H9 (cell line): ENCODE results near the gene ITPK1. TPM values are rescaled to one million over a fixed set of nuclear protein-coding genes. Genes with fewer than 3 reads are reported as not detected.

ENCODE experiments used
- DNase-seq: peaks from one replicate; pipeline ENCODE4 v3.0.0-alpha.2; 2017
- H2AFZ ChIP-seq: one replicate; pipeline ENCODE4 v1.6.1; 2013; ENCODE audit warnings: mild to moderate bottlenecking, low read length, control low read depth, moderate library complexity
- H2AK5ac ChIP-seq: 2 replicates; pipeline ENCODE4 v1.6.1; 2013; ENCODE audit warnings: low read length, control low read depth, mixed read lengths; ENCODE audit not compliant: insufficient read length
- H2BK120ac ChIP-seq: one replicate; pipeline ENCODE4 v1.6.1; 2013; ENCODE audit warnings: low read depth, mild to moderate bottlenecking, low read length, control low read depth, inconsistent platforms; ENCODE audit not compliant: poor library complexity, severe bottlenecking
- H2BK12ac ChIP-seq: 2 replicates; pipeline ENCODE4 v1.6.1; 2013; ENCODE audit warnings: low read length, control low read depth, mixed read lengths, low read depth; ENCODE audit not compliant: insufficient read length
- H2BK15ac ChIP-seq: 2 replicates; pipeline ENCODE4 v1.6.1; 2013; ENCODE audit warnings: low read depth, low read length, control low read depth
- H2BK20ac ChIP-seq: one replicate; pipeline ENCODE4 v1.6.1; 2013; ENCODE audit warnings: low read depth, mild to moderate bottlenecking, low read length, control low read depth, inconsistent platforms; ENCODE audit not compliant: poor library complexity, severe bottlenecking
- H2BK5ac ChIP-seq: 2 replicates; pipeline ENCODE4 v1.6.1; 2013; ENCODE audit warnings: low read length, control low read depth, mixed read lengths; ENCODE audit not compliant: insufficient read length
- H3K14ac ChIP-seq: 2 replicates; pipeline ENCODE4 v1.6.1; 2013; ENCODE audit warnings: low read length, control low read depth; ENCODE audit not compliant: insufficient read depth
- H3K18ac ChIP-seq: 2 replicates; pipeline ENCODE4 v1.6.1; 2013; ENCODE audit warnings: low read depth, mild to moderate bottlenecking, mixed read lengths, low read length, control low read depth; ENCODE audit not compliant: insufficient read length
- H3K23ac ChIP-seq: 2 replicates; pipeline ENCODE4 v1.6.1; 2013; ENCODE audit warnings: low read length, control low read depth, mixed read lengths, low read depth; ENCODE audit not compliant: insufficient read length
- H3K23me2 ChIP-seq: 2 replicates; pipeline ENCODE4 v1.6.1; 2013; ENCODE audit warnings: low read depth, mild to moderate bottlenecking, mixed read lengths, low read length, control low read depth; ENCODE audit not compliant: insufficient read length, poor library complexity, severe bottlenecking
- H3K27ac ChIP-seq: 2 replicates; pipeline ENCODE4 v1.5.1; 2013; ENCODE audit warnings: low read length, control low read depth, mixed read lengths, low read depth; ENCODE audit not compliant: insufficient read length
- H3K27me3 ChIP-seq: 2 replicates; pipeline ENCODE4 v1.6.1; 2013; ENCODE audit warnings: low read length, control low read depth, inconsistent platforms; ENCODE audit not compliant: insufficient read depth
- H3K4ac ChIP-seq: 2 replicates; pipeline ENCODE4 v1.6.1; 2013; ENCODE audit warnings: low read depth, mild to moderate bottlenecking, control low read depth, inconsistent platforms, low read length, moderate library complexity
- H3K4me1 ChIP-seq: 2 replicates; pipeline ENCODE4 v1.6.1; 2013; ENCODE audit warnings: low read length, control low read depth, inconsistent platforms; ENCODE audit not compliant: insufficient read depth
- H3K4me2 ChIP-seq: 2 replicates; pipeline ENCODE4 v1.6.1; 2013; ENCODE audit warnings: low read length, control low read depth, mixed read lengths; ENCODE audit not compliant: insufficient read length, insufficient read depth
- H3K56ac ChIP-seq: 2 replicates; pipeline ENCODE4 v1.6.1; 2013; ENCODE audit warnings: low read depth, mild to moderate bottlenecking, mixed read lengths, low read length, control low read depth; ENCODE audit not compliant: insufficient read length
- H3K79me1 ChIP-seq: 2 replicates; pipeline ENCODE4 v1.6.1; 2013; ENCODE audit warnings: low read depth, mild to moderate bottlenecking, moderate library complexity, low read length, control low read depth, inconsistent platforms; ENCODE audit not compliant: insufficient read depth, poor library complexity, severe bottlenecking
- H3K79me2 ChIP-seq: 2 replicates; pipeline ENCODE4 v1.6.1; 2013; ENCODE audit warnings: low read length, control low read depth, inconsistent platforms; ENCODE audit not compliant: insufficient read depth
- H3K9ac ChIP-seq: 2 replicates; pipeline ENCODE4 v1.6.1; 2013; ENCODE audit warnings: low read length, control low read depth, mixed read lengths; ENCODE audit not compliant: insufficient read length; ENCODE audit errors: extremely low read depth
- H3K9me3 ChIP-seq: one replicate; pipeline ENCODE4 v1.6.1; 2013; ENCODE audit warnings: low read depth, low read length, inconsistent platforms; ENCODE audit not compliant: control insufficient read depth
- H3T11ph ChIP-seq: one replicate; pipeline ENCODE4 v1.6.1; 2013; ENCODE audit warnings: mild to moderate bottlenecking, low read length, control low read depth, inconsistent platforms
- H4K20me1 ChIP-seq: one replicate; pipeline ENCODE4 v1.6.1; 2013; ENCODE audit not compliant: control insufficient read depth, insufficient read length, insufficient read depth
- H4K5ac ChIP-seq: 2 replicates; pipeline ENCODE4 v1.6.1; 2013; ENCODE audit warnings: low read depth, mild to moderate bottlenecking, mixed read lengths, low read length, control low read depth; ENCODE audit not compliant: insufficient read length
- H4K8ac ChIP-seq: replicated peaks from 2 replicates; pipeline ENCODE4 v1.6.1; 2013; ENCODE audit warnings: low read length, control low read depth, mixed read lengths, low read depth; ENCODE audit not compliant: insufficient read length
- H4K91ac ChIP-seq: 2 replicates; pipeline ENCODE4 v1.6.1; 2013; ENCODE audit warnings: low read depth, mild to moderate bottlenecking, moderate library complexity, mixed read lengths, low read length, control low read depth; ENCODE audit not compliant: insufficient read length
- H3K27ac Mint-ChIP-seq, 3 experiments: 2 replicates in 2 of 3; 3 replicates in 1 of 3; pipeline ENCODE4 v1.8.0; 2020 to 2021; ENCODE audit warnings: mixed read lengths in 3 of 3, mild to moderate bottlenecking in 1 of 3, moderate library complexity in 1 of 3
- H3K27me3 Mint-ChIP-seq: 2 replicates; pipeline ENCODE4 v1.8.0; 2021; ENCODE audit warnings: low read depth, mild to moderate bottlenecking, moderate library complexity, mixed read lengths
- H3K36me3 Mint-ChIP-seq, 3 experiments: 2 replicates in 2 of 3; 3 replicates in 1 of 3; pipeline ENCODE4 v1.8.0; 2020 to 2021; ENCODE audit warnings: low read depth in 3 of 3, mixed read lengths in 3 of 3; ENCODE audit not compliant: insufficient read depth in 1 of 3
- H3K4me1 Mint-ChIP-seq, 2 experiments: 2 replicates each; pipeline ENCODE4 v1.8.0; 2020; ENCODE audit warnings: mixed read lengths in 2 of 2
- H3K4me3 Mint-ChIP-seq, 2 experiments: 2 replicates in 1 of 2; 3 replicates in 1 of 2; pipeline ENCODE4 v1.8.0; 2020 to 2021; ENCODE audit warnings: mild to moderate bottlenecking in 2 of 2, mixed read lengths in 2 of 2, moderate library complexity in 1 of 2
- H3K9me3 Mint-ChIP-seq, 2 experiments: 2 replicates in 1 of 2; 3 replicates in 1 of 2; pipeline ENCODE4 v1.8.0; 2020; ENCODE audit warnings: mild to moderate bottlenecking in 2 of 2, mixed read lengths in 2 of 2, moderate library complexity in 1 of 2
- WGBS: extraction: QIAGEN DNeasy Blood & Tissue Kit; methylation state at CpG from one replicate; pipeline ENCODE4 v1.1.7; 2013; ENCODE audit warnings: missing lambda C conversion rate, low lambda C conversion rate, mixed read lengths; ENCODE audit not compliant: insufficient read length; ENCODE audit errors: extremely low coverage; 5-methylcytosine and 5-hydroxymethylcytosine counted together
- total RNA-seq: library from RNA; stranded (reverse); gene quantifications from 2 replicates; pipeline ENCODE4 v1.2.1, GENCODE V29; 2021
- TF ChIP-seq, protein P1 (sequence below): fragments of 200-600 bp; sonication (generic); conservative IDR thresholded peaks from 3 replicates; pipeline ENCODE4 v1.8.0; 2021; ENCODE audit warnings: antibody characterized with exemption, mild to moderate bottlenecking

The ITPK1 gene
- total RNA-seq, 1 experiment from 2014 or later: 92.7 TPM

- Mint-ChIP-seq H3K4me3 (no peak overlapping the region), H3K36me3 (peaks cover 0 to 7% (median 5%) of the 10 kb centered on the region in 3 experiments; a peak in 6 of 7 replicates), H3K27me3 (no peaks in the 10 kb centered on the region; the same call in 1 of the 2 replicates), H3K9me3 (no peaks in the 10 kb centered on the region), H3K27ac (peak overlapping the region in 2 of 3 experiments; percentile 77 to 90; a peak in 3 of 7 replicates), H3K4me1 (peaks cover 18 to 23% of the 10 kb centered on the region in 2 experiments)
- Histone ChIP-seq H2BK15ac (no peak overlapping the region), H2AK5ac (no peak overlapping the region), H2BK20ac (no peak overlapping the region), H3K56ac (no peak overlapping the region), H3K27ac (no peak overlapping the region), H2BK12ac (no peak overlapping the region), H4K8ac (no peak overlapping the region), H3K18ac (no peak overlapping the region), H3K23ac (no peak overlapping the region), H2BK120ac (no peak overlapping the region), H3K23me2 (no peaks in the 10 kb centered on the region), H3K4me1 (no peaks in the 10 kb centered on the region), H3K79me1 (no peaks in the 10 kb centered on the region), H3K4me2 (no peak overlapping the region), H4K20me1 (no peaks in the 10 kb centered on the region), H3K9ac (no peak overlapping the region), H3K4ac (no peak overlapping the region), H3K79me2 (no peaks in the 10 kb centered on the region), H3K14ac (no peak overlapping the region), H3K9me3 (no peaks in the 10 kb centered on the region), H4K91ac (no peak overlapping the region), H3T11ph (no peak overlapping the region), H4K5ac (no peak overlapping the region), H2BK5ac (no peak overlapping the region), H2AFZ (no peak overlapping the region), H3K27me3 (no peaks in the 10 kb centered on the region)
- TF ChIP-seq, protein P1, sequence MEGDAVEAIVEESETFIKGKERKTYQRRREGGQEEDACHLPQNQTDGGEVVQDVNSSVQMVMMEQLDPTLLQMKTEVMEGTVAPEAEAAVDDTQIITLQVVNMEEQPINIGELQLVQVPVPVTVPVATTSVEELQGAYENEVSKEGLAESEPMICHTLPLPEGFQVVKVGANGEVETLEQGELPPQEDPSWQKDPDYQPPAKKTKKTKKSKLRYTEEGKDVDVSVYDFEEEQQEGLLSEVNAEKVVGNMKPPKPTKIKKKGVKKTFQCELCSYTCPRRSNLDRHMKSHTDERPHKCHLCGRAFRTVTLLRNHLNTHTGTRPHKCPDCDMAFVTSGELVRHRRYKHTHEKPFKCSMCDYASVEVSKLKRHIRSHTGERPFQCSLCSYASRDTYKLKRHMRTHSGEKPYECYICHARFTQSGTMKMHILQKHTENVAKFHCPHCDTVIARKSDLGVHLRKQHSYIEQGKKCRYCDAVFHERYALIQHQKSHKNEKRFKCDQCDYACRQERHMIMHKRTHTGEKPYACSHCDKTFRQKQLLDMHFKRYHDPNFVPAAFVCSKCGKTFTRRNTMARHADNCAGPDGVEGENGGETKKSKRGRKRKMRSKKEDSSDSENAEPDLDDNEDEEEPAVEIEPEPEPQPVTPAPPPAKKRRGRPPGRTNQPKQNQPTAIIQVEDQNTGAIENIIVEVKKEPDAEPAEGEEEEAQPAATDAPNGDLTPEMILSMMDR: no peak
- no peak for DNase-seq
- no CpG with 5 or more reads among the region's 11 CpGs for WGBS
These were observed 105.6 kb downstream of the ITPK1 start for GRCh38 chr14:93010130-93010499.
